ENCODE measurements around the gene BEST4. TPM values are rescaled to one million over a fixed set of nuclear protein-coding genes. Genes with fewer than 3 reads are reported as not detected.

The BEST4 gene
- total RNA-seq, 1 donor from 2014 or later: 0.25 TPM

DNA sequence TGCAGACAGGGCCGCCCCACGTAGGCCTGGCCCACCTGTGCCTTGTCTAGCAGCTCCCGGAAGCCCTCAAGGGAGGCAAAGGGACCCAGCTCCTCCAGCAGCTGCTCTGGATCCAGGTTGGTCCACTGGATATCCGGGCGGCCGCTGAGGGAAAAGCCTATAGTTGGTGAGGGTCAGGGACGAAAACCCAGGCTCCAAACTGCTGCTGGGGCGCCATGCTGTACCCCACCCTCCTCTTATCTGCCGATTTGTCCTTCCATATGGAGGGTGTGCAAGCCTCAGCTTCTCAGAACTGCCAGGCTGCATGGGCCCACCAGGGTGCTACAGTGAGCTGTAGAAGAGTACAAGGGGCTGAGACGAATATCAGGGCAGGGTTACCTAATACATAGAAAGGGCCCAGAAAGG lies 42.9 kb upstream of the BEST4 start:
- TF ChIP-seq, protein P1, sequence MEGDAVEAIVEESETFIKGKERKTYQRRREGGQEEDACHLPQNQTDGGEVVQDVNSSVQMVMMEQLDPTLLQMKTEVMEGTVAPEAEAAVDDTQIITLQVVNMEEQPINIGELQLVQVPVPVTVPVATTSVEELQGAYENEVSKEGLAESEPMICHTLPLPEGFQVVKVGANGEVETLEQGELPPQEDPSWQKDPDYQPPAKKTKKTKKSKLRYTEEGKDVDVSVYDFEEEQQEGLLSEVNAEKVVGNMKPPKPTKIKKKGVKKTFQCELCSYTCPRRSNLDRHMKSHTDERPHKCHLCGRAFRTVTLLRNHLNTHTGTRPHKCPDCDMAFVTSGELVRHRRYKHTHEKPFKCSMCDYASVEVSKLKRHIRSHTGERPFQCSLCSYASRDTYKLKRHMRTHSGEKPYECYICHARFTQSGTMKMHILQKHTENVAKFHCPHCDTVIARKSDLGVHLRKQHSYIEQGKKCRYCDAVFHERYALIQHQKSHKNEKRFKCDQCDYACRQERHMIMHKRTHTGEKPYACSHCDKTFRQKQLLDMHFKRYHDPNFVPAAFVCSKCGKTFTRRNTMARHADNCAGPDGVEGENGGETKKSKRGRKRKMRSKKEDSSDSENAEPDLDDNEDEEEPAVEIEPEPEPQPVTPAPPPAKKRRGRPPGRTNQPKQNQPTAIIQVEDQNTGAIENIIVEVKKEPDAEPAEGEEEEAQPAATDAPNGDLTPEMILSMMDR (IDR thresholded peaks at IDR 0.05; ENCODE audit: insufficient read depth, low read length, poor library complexity, severe bottlenecking): no peak
- DNase-seq (ENCODE audit: low read depth): no peak
- H3K4me3 ChIP-seq (ENCODE audit: low read depth, low read length): no peak overlapping the region
- H3K36me3 ChIP-seq (ENCODE audit: control insufficient read depth, insufficient read depth, low read length): no peaks in the 10 kb centered on the region
- H3K27me3 ChIP-seq (ENCODE audit: control insufficient read depth, insufficient read depth, low read length): no peaks in the 10 kb centered on the region

DNA sequence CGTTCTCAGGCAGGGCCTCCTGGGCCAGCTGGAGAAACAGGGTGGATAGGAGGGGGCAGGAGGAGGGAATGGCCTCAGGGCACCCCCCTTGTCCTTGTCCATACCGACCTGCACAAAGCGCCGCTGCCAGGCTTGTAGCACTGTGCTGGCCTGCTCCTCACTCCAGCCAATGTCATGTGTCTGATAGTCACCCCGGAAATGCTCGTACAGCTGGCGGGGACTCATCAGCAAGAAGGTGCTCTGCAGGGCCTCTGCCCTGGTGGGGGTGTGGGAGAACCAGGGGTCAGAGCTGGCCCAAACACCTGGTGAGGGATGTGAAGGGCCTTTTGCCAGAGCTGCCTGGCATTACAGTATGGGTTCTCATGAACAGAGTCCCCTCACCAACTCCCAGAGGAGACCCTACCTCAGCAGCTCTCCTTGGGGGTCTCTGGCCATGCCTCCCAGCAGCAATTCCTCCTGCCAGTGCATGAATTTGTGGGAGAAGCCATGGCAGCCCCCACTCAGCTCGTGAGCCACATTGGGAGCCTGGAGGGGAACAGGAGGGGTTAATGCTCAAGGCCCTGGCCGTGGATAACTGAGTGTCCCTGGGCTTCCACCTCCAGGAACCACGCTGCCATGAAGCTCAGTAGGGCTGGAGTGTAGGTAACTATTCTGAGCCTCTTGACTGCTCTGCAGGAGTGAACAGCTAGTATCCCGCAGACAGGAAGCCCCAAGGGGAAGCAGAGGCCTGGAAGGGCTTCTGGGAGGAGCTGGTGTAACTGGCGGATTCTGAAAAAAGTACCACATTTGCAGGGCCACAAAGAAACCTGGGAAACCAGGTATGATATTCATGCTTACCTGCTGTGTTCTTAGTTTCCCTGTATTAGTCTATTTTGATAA lies 41.8 kb upstream of the BEST4 start:
- no peak for DNase-seq (ENCODE audit: low read depth)
- H3K27me3 ChIP-seq (ENCODE audit: control insufficient read depth, insufficient read depth, low read length): no peaks in the 10 kb centered on the region
- TF ChIP-seq, protein P1 (IDR thresholded peaks at IDR 0.05; ENCODE audit: insufficient read depth, low read length, poor library complexity, severe bottlenecking): no peak
- no peaks in the 10 kb centered on the region for H3K36me3 ChIP-seq (ENCODE audit: control insufficient read depth, insufficient read depth, low read length)
- H3K4me3 ChIP-seq (ENCODE audit: low read depth, low read length): no peak overlapping the region

DNA sequence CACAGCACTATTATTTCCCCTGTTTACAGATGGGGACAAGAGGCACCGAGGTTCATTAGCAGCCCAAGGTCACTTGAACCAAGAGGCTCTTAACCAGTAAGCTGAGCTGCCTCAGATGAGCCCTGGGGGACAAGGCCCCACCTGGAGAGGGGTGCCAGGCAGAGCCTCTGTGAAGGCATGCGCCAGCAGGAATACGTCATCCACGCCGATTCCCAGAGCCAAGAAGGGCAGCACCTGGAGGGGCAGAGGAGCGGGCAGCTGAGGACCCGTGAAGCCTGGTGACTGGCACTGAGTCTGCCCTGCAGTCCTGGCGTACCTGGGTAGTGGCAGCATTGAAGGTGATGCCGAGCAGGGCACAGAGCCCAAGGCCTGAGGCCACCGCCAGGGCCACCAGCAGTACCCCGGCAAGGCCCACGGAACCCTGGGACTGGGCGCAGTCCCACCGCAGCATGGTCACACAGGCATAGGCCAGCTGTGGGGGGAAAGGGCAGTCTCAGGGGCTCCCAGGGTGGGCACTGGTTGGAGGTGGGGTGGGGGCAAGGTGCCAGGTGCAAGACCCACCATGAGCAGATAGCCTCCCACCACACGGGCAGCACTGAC lies 41.0 kb upstream of the BEST4 start:
- H3K4me3 ChIP-seq (ENCODE audit: low read depth, low read length): no peak overlapping the region

GRCh38 chr1:44828003-44828651 lies 40.2 kb upstream of the BEST4 start:
- Histone ChIP-seq H3K27me3 (ENCODE audit: control insufficient read depth, insufficient read depth, low read length) (no peaks in the 10 kb centered on the region), H3K4me3 (ENCODE audit: low read depth, low read length) (no peak overlapping the region), H3K36me3 (ENCODE audit: control insufficient read depth, insufficient read depth, low read length) (no peaks in the 10 kb centered on the region)
- DNase-seq (ENCODE audit: low read depth): no peak
- TF ChIP-seq, protein P1 (IDR thresholded peaks at IDR 0.05; ENCODE audit: insufficient read depth, low read length, poor library complexity, severe bottlenecking): no peak

More for the DNA sequence above, 41.0 kb upstream of the BEST4 start:
- TF ChIP-seq, protein P1 (IDR thresholded peaks at IDR 0.05; ENCODE audit: insufficient read depth, low read length, poor library complexity, severe bottlenecking): no peak
- Histone ChIP-seq H3K27me3 (ENCODE audit: control insufficient read depth, insufficient read depth, low read length) (no peaks in the 10 kb centered on the region), H3K36me3 (ENCODE audit: control insufficient read depth, insufficient read depth, low read length) (no peaks in the 10 kb centered on the region)
- no peak for DNase-seq (ENCODE audit: low read depth)

DNA sequence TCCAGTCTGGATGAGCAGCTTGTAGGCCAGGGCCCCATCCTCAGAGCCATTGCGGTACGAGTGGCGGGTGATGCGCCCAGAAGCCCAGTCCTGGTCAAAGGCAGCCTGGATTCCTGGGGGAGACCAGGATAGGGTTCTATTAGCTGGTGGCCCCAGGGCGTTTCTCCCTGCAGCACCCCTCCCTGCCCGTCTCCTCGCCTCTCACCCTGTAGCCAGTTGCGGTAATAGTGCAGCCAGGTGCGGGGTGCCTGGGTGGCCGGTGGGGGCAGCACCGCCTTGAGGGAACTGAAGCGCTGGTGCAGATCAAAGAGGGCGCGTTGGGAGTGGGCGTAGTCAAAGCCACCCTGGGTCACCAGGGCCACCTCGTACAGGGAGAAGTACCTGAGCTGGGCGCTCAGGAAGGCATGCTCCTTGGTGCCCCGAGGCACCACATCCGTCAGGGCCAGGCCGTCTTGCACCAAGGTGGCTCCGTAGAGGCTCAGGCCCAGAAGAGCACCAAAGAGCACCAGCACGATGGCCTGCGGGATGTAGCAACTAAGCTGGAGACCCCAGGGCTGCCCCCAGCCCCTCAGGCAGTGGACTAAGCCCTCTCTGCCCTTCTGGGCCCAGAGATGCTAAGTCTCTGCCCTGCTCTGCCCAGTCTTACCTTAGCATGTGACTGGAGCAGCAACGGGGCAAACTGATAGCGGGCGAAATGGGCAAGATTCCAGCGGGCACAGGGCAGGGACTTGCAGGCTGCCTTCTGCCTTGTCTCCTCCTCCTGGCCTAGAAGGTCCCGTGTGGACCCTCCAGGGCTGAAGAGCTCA lies 39.4 kb upstream of the BEST4 start:
- Histone ChIP-seq H3K36me3 (ENCODE audit: control insufficient read depth, insufficient read depth, low read length) (no peaks in the 10 kb centered on the region), H3K4me3 (ENCODE audit: low read depth, low read length) (no peak overlapping the region), H3K27me3 (ENCODE audit: control insufficient read depth, insufficient read depth, low read length) (no peaks in the 10 kb centered on the region)
- TF ChIP-seq, protein P1 (IDR thresholded peaks at IDR 0.05; ENCODE audit: insufficient read depth, low read length, poor library complexity, severe bottlenecking): no peak
- no peak for DNase-seq (ENCODE audit: low read depth)

Measured in kidney epithelial cell (primary cell).